AG09309 (cell line): ENCODE results near the gene B3GNT5.

Experiments
- DNase-seq: peaks from one replicate; pipeline ENCODE4 v3.0.0-alpha.2; 2010; ENCODE audit warnings: low read depth
- H3K4me3 ChIP-seq: 2 replicates; pipeline ENCODE4 v1.5.1; 2011; ENCODE audit warnings: mild to moderate bottlenecking, low read depth, low read length, moderate library complexity; ENCODE audit not compliant: control insufficient read depth
- CTCF ChIP-seq: IDR thresholded peaks from 2 replicates; pipeline ENCODE4 v1.5.1; 2011; ENCODE audit warnings: mild to moderate bottlenecking, low read depth, low read length, inconsistent platforms; ENCODE audit not compliant: insufficient read depth, control insufficient read depth; ENCODE audit errors: missing control alignments

The B3GNT5 gene

GRCh38 chr3:183317886-183318865 lies 65.1 kb downstream of the B3GNT5 start:
- no peak for TF ChIP-seq CTCF
- H3K4me3 ChIP-seq, result no peak overlapping the region
- no peak for DNase-seq

- no peak for DNase-seq
- TF ChIP-seq CTCF, result no peak
- H3K4me3 ChIP-seq, result no peak overlapping the region
Observed at GRCh38 chr3:183318877-183319276, 65.8 kb downstream of the B3GNT5 start.

GRCh38 chr3:183319371-183319770 lies 66.3 kb downstream of the B3GNT5 start:
- TF ChIP-seq CTCF, result no peak
- no peak overlapping the region for H3K4me3 ChIP-seq
- DNase-seq, result no peak
